Measurements from ENCODE around the gene RNF220.

The RNF220 gene

DNA sequence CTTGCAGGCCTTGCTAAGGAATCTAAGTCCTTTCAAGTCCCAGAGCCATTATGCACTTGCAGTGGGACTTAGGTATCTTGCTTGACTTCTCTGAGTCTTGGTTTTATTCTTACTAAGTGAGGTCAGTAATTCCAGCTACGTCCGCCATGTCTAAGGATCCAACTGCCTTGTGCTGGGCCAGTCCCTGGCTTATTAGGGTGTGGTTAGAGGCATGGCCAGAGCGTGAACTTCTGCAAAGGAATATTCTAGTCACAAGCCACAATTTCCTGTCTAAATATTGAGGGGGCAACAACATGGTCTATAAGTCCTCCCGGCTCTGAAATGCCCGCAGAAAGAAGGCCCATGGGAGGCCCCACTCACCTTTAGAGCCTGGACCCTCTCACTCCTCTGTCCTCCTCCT, 186.3 kb downstream of the RNF220 start:
- DNase-seq = no peak

GRCh38 chr1:44592208-44593145, 187.4 kb downstream of the RNF220 start:
- DNase-seq = no peak

- DNase-seq = no peak
Measured at GRCh38 chr1:44594353-44594752, 189.3 kb downstream of the RNF220 start.

- DNase-seq = peak; percentile 83
Measured at GRCh38 chr1:44594871-44595735, 190.0 kb downstream of the RNF220 start.

DNA sequence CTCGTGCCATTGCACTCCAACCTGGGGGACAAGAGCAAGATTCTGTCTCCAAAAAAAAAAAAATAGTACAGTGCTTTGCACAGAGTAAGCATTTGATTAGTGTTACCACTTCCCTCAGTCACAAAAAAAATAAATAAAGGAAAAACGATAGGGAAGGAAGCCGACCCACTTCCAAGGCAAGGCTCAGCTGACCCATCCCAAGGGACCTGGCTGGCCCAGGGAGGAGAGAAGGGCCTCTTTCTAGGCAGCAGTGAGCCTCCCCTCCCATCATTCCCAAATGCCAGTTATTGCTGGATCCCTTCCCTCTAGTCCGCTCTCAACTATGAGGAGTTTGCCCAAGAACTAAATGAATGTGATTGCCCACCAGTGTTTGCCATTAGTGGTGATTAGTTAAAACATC, 191.5 kb downstream of the RNF220 start:
- no peak for DNase-seq

GRCh38 chr1:44598167-44598566, 193.1 kb downstream of the RNF220 start:
- no peak for DNase-seq

DNA sequence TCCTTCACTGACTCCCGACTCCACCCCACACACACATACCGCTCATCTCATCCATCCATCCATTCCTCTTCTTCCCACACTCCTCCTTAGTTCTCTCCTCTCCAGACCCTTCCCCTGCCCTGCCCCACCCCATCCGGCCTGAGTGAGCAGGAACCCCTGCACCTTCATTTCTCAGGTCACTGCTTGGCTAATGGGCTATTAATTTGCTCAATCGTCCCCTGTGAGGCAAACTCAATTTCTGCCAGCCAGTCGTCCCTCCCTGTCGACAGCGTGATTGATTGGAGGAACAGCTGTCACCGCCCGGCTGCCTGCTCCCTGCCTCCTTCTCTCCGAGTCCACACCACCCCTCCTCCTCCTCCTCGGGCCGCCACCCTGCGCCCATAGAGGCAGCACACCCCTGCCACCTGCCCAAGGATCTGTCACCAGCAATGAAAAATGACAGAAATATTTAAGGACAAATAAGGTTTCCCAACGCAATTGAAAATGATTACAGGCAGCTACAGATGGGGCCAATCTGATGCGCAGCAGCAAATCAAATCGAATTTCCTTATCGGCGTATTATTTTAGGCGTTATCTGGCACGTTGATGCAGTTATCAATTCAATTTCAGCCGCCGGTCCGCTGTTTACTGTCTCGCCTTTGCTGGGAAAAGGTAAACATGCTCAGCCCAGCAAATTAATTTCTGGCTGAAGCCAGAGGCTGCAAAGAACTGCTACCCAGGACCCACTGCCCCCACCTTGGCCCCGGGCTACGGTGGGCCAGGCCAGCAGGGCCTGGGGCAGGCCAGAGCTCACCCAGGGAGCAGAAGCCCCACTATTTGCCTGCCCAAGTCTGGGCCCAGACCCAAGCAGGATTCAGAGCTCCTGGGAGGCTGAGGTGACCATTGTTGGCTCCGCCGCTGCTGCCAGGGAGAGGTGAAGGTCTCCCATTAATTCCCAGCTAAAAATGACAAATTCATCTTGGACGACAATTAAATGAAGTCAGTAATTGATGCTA, 197.9 kb downstream of the RNF220 start:
- no peak for DNase-seq

- DNase-seq = no peak
Measured at GRCh38 chr1:44603718-44604117, 198.7 kb downstream of the RNF220 start.

GRCh38 chr1:44604157-44604955, 199.3 kb downstream of the RNF220 start:
- no peak for DNase-seq

- DNase-seq = no peak
Measured at GRCh38 chr1:44605914-44606615, 201.0 kb downstream of the RNF220 start.

GRCh38 chr1:44606701-44607281, 201.7 kb downstream of the RNF220 start:
- DNase-seq = no peak

- DNase-seq = no peak
Measured at GRCh38 chr1:44608141-44608540, 203.1 kb downstream of the RNF220 start.

GRCh38 chr1:44609412-44609767, 204.3 kb downstream of the RNF220 start:
- peak; percentile 24 for DNase-seq

GRCh38 chr1:44609768-44610526, 204.9 kb downstream of the RNF220 start:
- no peak for DNase-seq

DNA sequence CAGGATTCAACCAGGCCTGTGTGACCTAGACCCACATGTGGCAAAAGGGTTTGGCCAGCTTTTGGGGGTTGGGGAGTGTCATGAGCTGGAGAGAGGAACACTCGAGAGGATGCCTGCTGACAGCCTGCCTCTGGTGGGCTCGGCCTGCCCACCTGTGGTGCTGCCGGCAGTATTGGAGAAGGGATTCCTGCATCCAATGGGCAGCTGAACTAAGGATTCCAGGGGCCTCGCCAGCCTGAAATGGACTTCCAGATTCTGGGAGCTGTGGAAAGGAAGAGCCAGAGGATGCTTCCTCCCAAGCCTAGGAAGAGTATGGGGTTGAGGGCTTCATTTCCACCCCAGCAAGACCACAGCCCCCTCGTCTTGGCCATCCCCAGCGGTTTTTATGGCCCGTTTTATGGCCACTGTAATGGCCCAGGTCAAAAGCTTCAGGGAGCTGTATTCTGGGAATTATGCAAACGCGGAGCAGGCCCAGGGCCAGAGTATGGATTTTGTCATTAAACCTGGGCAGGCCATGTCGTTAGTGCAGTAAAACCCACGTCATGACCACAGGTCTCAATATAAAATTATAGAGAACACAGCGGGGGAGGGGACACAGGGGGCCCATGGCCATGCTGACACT, 205.6 kb downstream of the RNF220 start:
- DNase-seq = no peak

- no peak for DNase-seq
Measured at GRCh38 chr1:44611419-44611818, 206.4 kb downstream of the RNF220 start.

GRCh38 chr1:44611866-44612265, 206.8 kb downstream of the RNF220 start:
- DNase-seq = no peak

DNA sequence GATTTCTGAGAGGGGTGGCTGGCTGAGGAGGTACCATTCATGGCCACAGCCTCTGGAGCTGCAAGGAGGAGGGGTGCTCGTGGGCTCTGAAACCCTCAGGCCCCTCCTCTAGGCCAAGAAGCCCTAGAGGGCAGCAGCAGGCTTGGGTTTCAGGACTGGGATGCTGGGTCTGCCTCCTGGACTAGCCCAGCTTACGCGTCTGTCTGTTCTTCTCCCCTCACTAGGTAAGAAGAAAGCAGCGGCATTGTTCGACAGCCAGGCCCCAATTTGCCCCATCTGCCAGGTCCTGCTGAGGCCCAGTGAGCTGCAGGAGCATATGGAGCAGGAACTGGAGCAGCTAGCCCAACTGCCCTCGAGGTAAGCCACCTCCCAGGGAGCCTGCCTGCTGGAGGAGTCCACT, 208.9 kb downstream of the RNF220 start:
- no peak for DNase-seq

DNA sequence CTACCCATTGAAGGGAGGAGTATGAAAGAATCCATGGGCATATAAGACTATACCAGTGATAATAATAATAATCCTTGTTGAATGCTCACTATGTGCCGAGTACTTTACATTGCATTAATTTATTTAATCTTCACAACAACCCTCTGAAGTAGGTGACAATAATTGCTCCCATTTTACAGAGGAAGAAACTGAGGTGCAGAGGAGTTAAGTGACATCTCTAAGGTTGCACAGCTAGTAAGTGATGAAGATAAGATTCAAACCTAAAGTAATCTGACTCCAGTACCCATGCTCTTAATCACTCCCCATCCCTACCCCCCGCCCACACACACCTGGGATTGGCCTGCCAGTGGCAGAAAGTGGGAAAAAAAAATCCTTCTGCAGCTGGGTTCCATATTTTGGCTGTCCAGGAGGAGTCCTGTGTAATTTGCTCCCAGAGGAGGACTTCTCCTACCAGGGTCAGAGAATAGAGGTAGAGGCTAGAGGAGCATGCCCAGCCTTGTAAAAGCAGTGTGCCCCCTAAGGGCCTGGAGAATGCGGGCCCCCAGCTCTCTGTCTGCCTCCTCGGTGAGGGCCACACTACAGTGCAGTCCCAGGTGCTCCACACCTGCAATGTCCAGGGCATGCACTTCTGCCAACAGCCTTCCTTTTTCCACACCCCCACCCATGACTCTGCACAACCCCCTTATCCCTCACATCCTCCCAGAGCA, 211.4 kb downstream of the RNF220 start:
- DNase-seq = no peak

Data from stimulated activated CD4-positive, alpha-beta T cell treated with anti-CD3 and anti-CD28 coated beads, Interleukin-4, amount 100 ng/mL, for 1 hour (primary cell).